HepG2 (cell line): ENCODE results near the gene HMCN2. TPM values are rescaled to one million over a fixed set of nuclear protein-coding genes. Genes with fewer than 3 reads are reported as not detected.

Source experiments
- ATAC-seq: fragments of 200-7000 bp; cut with Tn5 transposase; 3 replicates; pipeline ENCODE4 v1.9.1; 2020; ENCODE audit warnings: mild to moderate bottlenecking, moderate library complexity
- BruUV-seq: library from RNA; stranded (reverse); fragments of 400-500 nt; replicated peaks from 2 replicates; lab custom pipeline; 2021; lab: Mats Ljungman, UMichigan
- CTCF ChIA-PET: fragments of 300-600 bp; formaldehyde crosslinking; extraction: SDS; loops from one replicate; lab custom pipeline; 2021; ENCODE audit warnings: low total read pairs, inconsistent platforms, low intra/inter-chr PET ratio; lab: Yijun Ruan, JAX
- POLR2A ChIA-PET: fragments of 350-600 bp; sonication (Branson Sonifier 250); formaldehyde crosslinking; loops from one replicate; lab custom pipeline; 2020; ENCODE audit warnings: antibody characterized with exemption, inconsistent platforms; lab: Yijun Ruan, JAX
- DNase-seq: peaks from one replicate; pipeline ENCODE4 v3.0.0-alpha.2; 2015; ENCODE audit warnings: low spot score
- FAIRE-seq: peaks from 3 replicates; lab custom pipeline; 2011; peaks lifted over from hg19 to GRCh38; lab: Jason Lieb, UNC
- H2AFZ ChIP-seq: one replicate; pipeline ENCODE4 v1.6.1; 2011; ENCODE audit warnings: low read length, inconsistent platforms
- H3K27ac ChIP-seq: fragments of 300-600 bp; 3 replicates; pipeline ENCODE4 v1.8.0; 2011; ENCODE audit warnings: mixed run types, mild to moderate bottlenecking, mixed read lengths, low read length, inconsistent platforms; ENCODE audit not compliant: insufficient read depth; ENCODE audit errors: extremely low read length
- H3K27me3 ChIP-seq, 2 experiments: fragments of 200-600 bp in 1 of 2; 2 replicates in 1 of 2; 3 replicates in 1 of 2; pipeline versions ENCODE4 v1.6.0 to v1.8.0; 2011; ENCODE audit warnings: low read length in 2 of 2, mild to moderate bottlenecking in 2 of 2, moderate library complexity in 2 of 2, inconsistent platforms in 1 of 2; ENCODE audit not compliant: insufficient read depth in 2 of 2, control insufficient read depth in 1 of 2
- H3K36me3 ChIP-seq, 2 experiments: fragments of 200-600 bp in 1 of 2; replicated peaks in 1 of 2; 2 replicates in 1 of 2; 3 replicates in 1 of 2; pipeline versions ENCODE4 v1.5.1 to v1.8.0; 2011; ENCODE audit warnings: low read length in 2 of 2, inconsistent platforms in 1 of 2; ENCODE audit not compliant: insufficient read depth in 2 of 2, control insufficient read depth in 1 of 2
- H3K4me1 ChIP-seq: 2 replicates; pipeline ENCODE4 v1.5.1; 2012; ENCODE audit warnings: low read length, inconsistent platforms; ENCODE audit not compliant: insufficient read depth
- H3K4me2 ChIP-seq: 2 replicates; pipeline ENCODE4 v1.6.0; 2011; ENCODE audit warnings: low read depth, low read length, inconsistent platforms
- H3K4me3 ChIP-seq, 3 experiments: fragments of 200-600 bp in 1 of 3; sonication (generic), shearing (Covaris generic) in 1 of 3; replicated peaks in 1 of 3; 2 replicates each; pipeline ENCODE4 v1.5.1; 2011 to 2016; ENCODE audit warnings: low read length in 3 of 3, inconsistent platforms in 2 of 3, low read depth in 2 of 3, mild to moderate bottlenecking in 2 of 3, control low read depth in 1 of 3, mixed read lengths in 1 of 3; ENCODE audit not compliant: insufficient read depth in 1 of 3
- H3K79me2 ChIP-seq: one replicate; pipeline ENCODE4 v1.6.1; 2011; ENCODE audit warnings: low read length, inconsistent platforms; ENCODE audit not compliant: insufficient read depth
- H3K9ac ChIP-seq: 2 replicates; pipeline ENCODE4 v1.6.0; 2011; ENCODE audit warnings: mild to moderate bottlenecking, low read depth, low read length, inconsistent platforms; ENCODE audit not compliant: insufficient read depth
- H3K9me3 ChIP-seq: 2 replicates; pipeline ENCODE4 v1.5.1; 2012; ENCODE audit warnings: mild to moderate bottlenecking, low read length
- H4K20me1 ChIP-seq: 2 replicates; pipeline ENCODE4 v1.6.0; 2011; ENCODE audit warnings: inconsistent platforms, mild to moderate bottlenecking, low read length, moderate library complexity; ENCODE audit not compliant: insufficient read depth
- CBX1 ChIP-seq: IDR thresholded peaks from one replicate; pipeline ENCODE4 v1.6.1; 2016; ENCODE audit warnings: antibody characterized with exemption, low read depth
- IKZF1 ChIP-seq: fragments of 450-650 bp; IDR thresholded peaks from 2 replicates; pipeline ENCODE4 v1.7.1; 2016
- MYNN ChIP-seq: sonication (generic); formaldehyde crosslinking; IDR thresholded peaks from 2 replicates; pipeline ENCODE4 v1.4.0; 2020; ENCODE audit warnings: mild to moderate bottlenecking, low read depth, missing genetic modification reagents
- MYPOP ChIP-seq: sonication (generic); formaldehyde crosslinking; IDR thresholded peaks from 2 replicates; pipeline ENCODE4 v1.8.1; 2023; ENCODE audit warnings: mild to moderate bottlenecking, moderate library complexity, missing genetic modification reagents
- NAIF1 ChIP-seq: sonication (generic); formaldehyde crosslinking; IDR thresholded peaks from 2 replicates; pipeline ENCODE4 v1.5.0; 2020; ENCODE audit warnings: mild to moderate bottlenecking, missing genetic modification reagents, borderline replicate concordance
- PCBP1 ChIP-seq: fragments of 200-400 bp; formaldehyde crosslinking; IDR thresholded peaks from 2 replicates; pipeline ENCODE4 v1.6.1; 2017; ENCODE audit warnings: mild to moderate bottlenecking, low read depth, low read length, borderline replicate concordance
- TOPORS ChIP-seq: sonication (generic); formaldehyde crosslinking; IDR thresholded peaks from 2 replicates; pipeline ENCODE4 v1.8.0; 2023; ENCODE audit warnings: mild to moderate bottlenecking, missing genetic modification reagents
- ZKSCAN1 ChIP-seq: fragments of 150-350 bp; IDR thresholded peaks from 2 replicates; pipeline ENCODE4 v1.6.1; 2014; ENCODE audit warnings: low read length
- ZNF101 ChIP-seq: sonication (generic); formaldehyde crosslinking; IDR thresholded peaks from 2 replicates; pipeline ENCODE4 v1.4.0; 2020; ENCODE audit warnings: mild to moderate bottlenecking, low read depth, missing genetic modification reagents, borderline replicate concordance
- ZNF17 ChIP-seq: sonication (generic); formaldehyde crosslinking; IDR thresholded peaks from 2 replicates; pipeline ENCODE4 v1.5.0; 2020; ENCODE audit warnings: mild to moderate bottlenecking, missing genetic modification reagents
- ZNF253 ChIP-seq: sonication (generic); formaldehyde crosslinking; IDR thresholded peaks from 2 replicates; pipeline ENCODE4 v1.8.0; 2022; ENCODE audit warnings: mild to moderate bottlenecking, missing genetic modification reagents, borderline replicate concordance
- ZNF572 ChIP-seq: sonication (generic); formaldehyde crosslinking; IDR thresholded peaks from 2 replicates; pipeline ENCODE4 v1.5.1; 2020; ENCODE audit warnings: mild to moderate bottlenecking, missing genetic modification reagents
- WGBS: methylation state at CpG from one replicate; pipeline ENCODE4 v1.1.6; 2017; ENCODE audit warnings: low lambda C conversion rate; 5-methylcytosine and 5-hydroxymethylcytosine counted together
- in situ Hi-C: cut with HindIII; loops from 2 replicates; pipeline ENCODE4 v1.10.0; 2017; ENCODE audit warnings: low pct_unique_long_range_greater_than_20kb; ENCODE audit not compliant: extremely low pct_ligation_motif_present
- intact Hi-C: fragments of 100-400 bp; cut with micrococcal nuclease; formaldehyde crosslinking; loops from one replicate; pipeline ENCODE4 v1.10.0; 2022; ENCODE audit not compliant: unreplicated experiment
- polyA plus RNA-seq, 8 experiments: library from polyadenylated mRNA; depleted of rRNA in 3 of 8; stranded (reverse) in 7 of 8; unstranded in 1 of 8; fragments of >200 nt; fragmentation: Illumina TruSeq in 4 of 8; extraction: Trizol in 4 of 8; gene quantifications; 2 replicates each; pipeline versions ENCODE4 v1.2.1 to v1.2.3, GENCODE V29; 2011 to 2016; ENCODE audit warnings: low read depth in 4 of 8, missing spikeins in 1 of 8, mixed read lengths in 1 of 8; ENCODE audit not compliant: insufficient read depth in 1 of 8
- total RNA-seq, 5 experiments: library from RNA; depleted of rRNA; stranded (reverse); fragments of >200 nt; fragmentation: Illumina TruSeq; extraction: Trizol; gene quantifications; 2 replicates each; pipeline ENCODE4 v1.2.3, GENCODE V29; 2016; ENCODE audit warnings: low read depth in 1 of 5

Gene HMCN2
- total and polyA plus RNA-seq, 2 of the 13 experiments (the other 11 are each of a cell fraction or from before 2014, with no cell fraction given), result 0.09 TPM; not detected in 1

- TF ChIP-seq MYPOP, result no peak
- TF ChIP-seq ZNF17, result no peak
- no peak for TF ChIP-seq NAIF1 (CRISPR knock-in tag)
- TF ChIP-seq ZNF572, result no peak
Measured at GRCh38 chr9:130294664-130295063, 29.1 kb downstream of the HMCN2 start (continued).

- no TSS peak for BruUV-seq
- FAIRE-seq, result no peak
Measured at GRCh38 chr9:130295431-130295830, 29.9 kb downstream of the HMCN2 start.

More at GRCh38 chr9:130295431-130295830, 29.9 kb downstream of the HMCN2 start:
- Histone ChIP-seq H3K36me3 (no peaks in the 10 kb centered on the region), H3K9me3 (no peaks in the 10 kb centered on the region), H3K79me2 (no peaks in the 10 kb centered on the region), H3K27me3 (peaks cover 1 to 11% of the 10 kb centered on the region in 2 experiments; a peak in 3 of 5 replicates), H3K9ac (no peak overlapping the region), H4K20me1 (0 out of 2 replicates have a peak, but pooled peaks cover 8% of the 10 kb centered on the region), H2AFZ (no peak overlapping the region), H3K4me1 (no peaks in the 10 kb centered on the region), H3K4me3 (no peak overlapping the region), H3K4me2 (no peak overlapping the region)
- ChIA-PET CTCF (no interaction called here), POLR2A (no interaction called here)
- intact Hi-C loops, result no loop called here
- ATAC-seq (no peak), DNase-seq (no peak)
- in situ Hi-C loops, result no loop called here
- WGBS, result 0% methylated on average over 2 of the region's 11 CpGs
- TF ChIP-seq PCBP1, result no peak
- TF ChIP-seq TOPORS, result no peak
- TF ChIP-seq ZNF101, result no peak
- no peak for TF ChIP-seq ZKSCAN1
- TF ChIP-seq CBX1, result no peak
- TF ChIP-seq IKZF1, result no peak
- TF ChIP-seq ZNF253 (CRISPR knock-in tag), result no peak
- TF ChIP-seq MYNN, result no peak
- TF ChIP-seq, all 625 proteins: peak for 0
- H3K27ac ChIP-seq, result no peak overlapping the region
